B cell (primary cell): ENCODE data around the gene EML6.

Experiments used
- EZH2 ChIP-seq: IDR thresholded peaks from 2 replicates; pipeline ENCODE4 v1.6.1; 2012; ENCODE audit warnings: borderline replicate concordance, low read depth, mild to moderate bottlenecking, moderate library complexity, low read length; ENCODE audit not compliant: insufficient read depth, poor library complexity, severe bottlenecking
- TF ChIP-seq, protein P1 (sequence below): fragments of 200-600 bp; IDR thresholded peaks from one replicate; pipeline ENCODE4 v1.8.0; 2022; ENCODE audit warnings: antibody characterized with exemption, mild to moderate bottlenecking

- TF ChIP-seq, protein P1, sequence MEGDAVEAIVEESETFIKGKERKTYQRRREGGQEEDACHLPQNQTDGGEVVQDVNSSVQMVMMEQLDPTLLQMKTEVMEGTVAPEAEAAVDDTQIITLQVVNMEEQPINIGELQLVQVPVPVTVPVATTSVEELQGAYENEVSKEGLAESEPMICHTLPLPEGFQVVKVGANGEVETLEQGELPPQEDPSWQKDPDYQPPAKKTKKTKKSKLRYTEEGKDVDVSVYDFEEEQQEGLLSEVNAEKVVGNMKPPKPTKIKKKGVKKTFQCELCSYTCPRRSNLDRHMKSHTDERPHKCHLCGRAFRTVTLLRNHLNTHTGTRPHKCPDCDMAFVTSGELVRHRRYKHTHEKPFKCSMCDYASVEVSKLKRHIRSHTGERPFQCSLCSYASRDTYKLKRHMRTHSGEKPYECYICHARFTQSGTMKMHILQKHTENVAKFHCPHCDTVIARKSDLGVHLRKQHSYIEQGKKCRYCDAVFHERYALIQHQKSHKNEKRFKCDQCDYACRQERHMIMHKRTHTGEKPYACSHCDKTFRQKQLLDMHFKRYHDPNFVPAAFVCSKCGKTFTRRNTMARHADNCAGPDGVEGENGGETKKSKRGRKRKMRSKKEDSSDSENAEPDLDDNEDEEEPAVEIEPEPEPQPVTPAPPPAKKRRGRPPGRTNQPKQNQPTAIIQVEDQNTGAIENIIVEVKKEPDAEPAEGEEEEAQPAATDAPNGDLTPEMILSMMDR, result no peak
- no peak for TF ChIP-seq EZH2
Observed at GRCh38 chr2:55010915-55011314, 287.5 kb downstream of the EML6 start.
